HG03139 (cell line): ENCODE measurements around the gene SAPCD1.

Source experiments
- ATAC-seq: cut with Tn5 transposase; IDR thresholded peaks from one replicate; pipeline ENCODE4 v1.9.1; 2021; ENCODE audit not compliant: unreplicated experiment

The SAPCD1 gene

DNA sequence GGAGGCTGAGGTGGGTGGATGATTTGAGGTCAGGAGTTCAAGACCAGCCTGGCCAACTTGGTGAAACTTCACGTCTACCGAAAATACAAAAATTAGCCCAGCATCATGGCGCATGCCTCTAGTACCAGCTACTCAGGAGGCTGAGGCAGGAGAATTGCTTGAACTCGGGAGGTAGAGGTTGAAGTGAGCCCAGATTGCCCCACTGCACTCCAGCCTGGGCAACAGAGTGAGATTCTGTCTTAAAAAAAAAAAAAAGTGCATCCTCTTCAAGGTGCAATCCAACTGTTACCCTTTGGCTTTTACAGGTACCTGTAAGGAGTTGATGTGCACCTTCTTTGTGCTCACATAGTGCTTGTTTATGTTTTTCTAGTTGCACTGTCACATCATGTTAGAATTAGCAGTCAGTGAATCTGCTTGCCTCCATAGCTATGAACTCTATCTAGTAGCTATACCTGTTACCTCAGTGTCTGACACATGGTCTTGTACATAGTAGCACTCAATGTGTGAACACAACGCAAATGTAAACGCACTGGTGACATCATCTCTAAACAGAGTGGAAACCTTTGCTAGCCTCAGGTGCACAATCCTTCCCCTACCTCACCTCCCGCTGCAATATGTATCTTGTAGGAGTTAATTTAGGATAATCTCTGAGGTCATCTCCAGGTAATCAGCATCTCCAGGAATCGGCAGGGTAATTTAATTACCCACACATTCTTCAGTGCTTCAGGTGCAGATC, 13.0 kb upstream of the SAPCD1 start:
- ATAC-seq: no peak

GRCh38 chr6:31750411-31751022, 11.9 kb upstream of the SAPCD1 start:
- no peak for ATAC-seq

DNA sequence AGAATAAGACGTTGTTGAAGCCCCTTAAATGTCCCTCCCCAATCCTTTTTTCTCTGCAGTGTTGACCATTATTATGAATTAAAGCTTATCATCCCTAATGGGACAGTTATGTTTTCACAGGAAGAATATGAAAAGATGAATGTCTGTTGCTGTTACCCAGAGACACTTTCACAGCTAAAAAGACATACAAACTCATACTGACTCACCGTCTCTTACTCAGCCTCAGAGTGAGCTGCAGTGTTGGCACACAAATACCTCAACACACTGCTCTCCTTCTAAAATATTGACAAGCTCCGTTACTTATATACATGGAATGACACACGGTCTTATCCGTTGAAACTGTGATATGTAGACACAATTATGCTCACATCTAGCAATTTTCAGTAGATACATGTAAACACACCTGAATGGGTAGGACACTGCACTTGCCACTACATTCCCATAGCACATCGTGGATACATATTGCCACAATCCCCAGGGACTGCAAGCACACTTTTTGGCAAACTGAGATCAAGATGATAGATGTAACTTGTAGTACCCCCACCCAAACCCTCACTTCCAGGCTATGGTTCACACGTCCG, 9.6 kb upstream of the SAPCD1 start:
- no peak for ATAC-seq

DNA sequence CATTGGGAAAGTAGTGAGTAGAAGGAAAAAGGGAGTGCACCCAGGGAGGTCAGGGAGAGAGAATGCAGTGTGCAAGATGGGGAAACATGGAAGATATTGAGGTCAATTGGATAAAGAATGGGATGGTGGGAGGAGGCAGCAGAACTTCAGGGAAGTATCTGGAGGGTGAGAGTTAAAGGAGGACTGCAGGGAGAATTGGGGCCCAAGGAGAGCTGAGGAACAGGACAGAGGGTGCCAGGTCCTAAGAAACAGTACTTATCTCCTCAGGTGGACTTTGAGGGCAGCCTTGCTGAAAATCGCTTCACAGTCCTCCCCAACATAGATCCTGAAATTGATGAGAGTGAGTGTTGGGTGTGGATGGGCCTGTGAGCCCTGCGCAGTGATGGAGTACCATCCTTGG, 4.2 kb upstream of the SAPCD1 start:
- ATAC-seq: no peak

GRCh38 chr6:31760790-31761189, 1.7 kb upstream of the SAPCD1 start:
- no peak for ATAC-seq

GRCh38 chr6:31761343-31761742, 1.1 kb upstream of the SAPCD1 start:
- no peak for ATAC-seq

DNA sequence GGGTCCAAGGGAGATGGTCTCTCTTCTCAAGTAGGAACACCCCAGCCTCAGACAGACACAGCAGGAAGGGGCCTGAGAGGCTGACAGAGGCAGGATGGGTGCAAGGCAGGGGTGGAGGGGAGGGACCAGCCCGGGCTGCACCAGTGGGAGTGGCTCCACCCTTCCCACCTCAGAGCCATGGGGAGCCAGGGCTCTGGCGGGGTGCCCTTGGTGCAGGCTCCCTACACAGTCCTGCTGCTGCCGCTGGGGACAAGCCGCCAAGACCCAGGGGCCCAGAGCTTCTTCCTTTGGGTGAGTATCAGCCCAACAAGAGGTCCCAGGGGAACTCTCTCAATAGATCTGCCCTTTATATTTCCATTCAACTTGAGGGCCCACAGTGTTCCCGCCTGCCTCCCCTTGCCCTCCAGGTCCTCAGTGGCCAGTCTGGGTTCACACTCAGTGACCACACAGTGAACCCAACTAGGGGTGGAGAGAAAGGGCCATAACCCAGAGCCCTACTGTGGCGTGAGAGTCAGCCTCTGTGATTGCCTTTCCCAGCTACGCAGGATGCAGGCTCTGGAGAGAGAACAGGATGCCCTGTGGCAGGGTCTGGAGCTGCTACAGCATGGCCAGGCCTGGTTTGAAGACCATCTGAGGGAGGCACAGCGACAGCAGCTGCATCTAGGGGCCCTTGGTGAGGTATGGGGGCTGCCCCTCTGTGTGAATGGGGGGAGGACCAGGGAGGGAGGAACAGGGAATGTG, 592 bp downstream of the SAPCD1 start:
- ATAC-seq: no peak

- no peak for ATAC-seq
Observed at GRCh38 chr6:31763619-31763940, 1.1 kb downstream of the SAPCD1 start.

DNA sequence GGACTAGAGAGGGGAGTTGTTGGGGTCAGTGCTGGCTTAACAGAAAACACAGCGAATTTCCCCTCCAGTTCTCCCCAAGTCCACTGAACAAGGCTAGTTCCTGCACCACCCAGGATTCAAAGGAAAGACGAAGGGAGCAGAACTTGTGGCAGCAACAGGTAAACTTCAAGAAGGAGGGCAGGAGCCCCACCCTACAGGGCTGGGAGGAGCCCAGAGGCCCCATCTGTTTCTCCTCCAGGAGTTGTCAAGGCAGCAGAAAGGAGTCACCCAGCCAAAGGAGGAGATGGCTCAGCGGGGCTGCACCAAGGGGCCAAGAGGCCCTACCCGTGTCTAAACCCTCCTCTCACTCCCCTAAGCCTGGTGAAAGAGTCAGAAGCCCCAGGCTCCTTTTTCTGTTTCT, 1.7 kb downstream of the SAPCD1 start:
- no peak for ATAC-seq

GRCh38 chr6:31765559-31765909, 3.1 kb downstream of the SAPCD1 start:
- ATAC-seq: no peak

DNA sequence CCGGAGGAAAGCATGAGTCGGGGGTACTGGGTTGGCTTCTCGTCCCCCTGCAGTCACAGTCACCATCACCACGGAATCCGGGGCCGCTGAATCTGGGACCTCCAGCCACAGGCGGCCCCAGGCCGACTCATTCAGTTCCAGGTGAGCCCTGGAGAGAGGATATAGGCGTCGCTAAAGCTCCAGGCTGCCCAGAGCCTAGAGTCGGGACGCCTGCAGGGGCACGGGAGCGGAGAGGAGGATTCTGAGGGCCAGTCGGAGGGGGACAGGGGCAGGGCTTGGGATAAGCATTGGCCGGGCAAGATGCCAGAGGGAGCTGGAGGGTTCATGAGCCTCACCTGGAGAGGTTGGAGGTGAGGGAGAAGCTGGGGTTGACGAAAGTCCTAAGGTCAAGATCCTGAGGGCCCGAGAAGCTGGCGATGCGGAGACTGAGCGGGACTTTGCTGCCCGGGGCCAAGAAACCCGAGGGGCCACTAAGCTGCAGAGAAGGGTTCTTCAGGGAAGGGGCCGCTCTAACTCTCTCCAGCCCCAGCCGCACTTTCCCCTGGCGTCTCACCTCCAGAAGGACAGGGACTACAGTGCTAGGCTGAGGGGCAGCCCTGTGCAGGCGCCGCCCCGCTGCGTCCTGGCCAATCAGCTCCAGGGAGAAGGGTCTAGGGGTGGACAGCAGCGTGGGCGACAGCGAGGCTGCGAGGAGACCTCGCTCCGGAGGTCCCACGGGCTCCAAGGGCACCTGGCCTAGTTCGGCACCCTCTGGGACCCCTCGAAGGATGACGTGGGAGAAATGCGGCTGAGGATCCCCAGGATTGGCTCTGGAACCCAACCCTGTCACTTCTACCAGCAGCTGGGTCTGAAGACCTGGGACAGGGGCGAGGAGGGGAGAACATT, 3.7 kb downstream of the SAPCD1 start:
- no peak for ATAC-seq

DNA sequence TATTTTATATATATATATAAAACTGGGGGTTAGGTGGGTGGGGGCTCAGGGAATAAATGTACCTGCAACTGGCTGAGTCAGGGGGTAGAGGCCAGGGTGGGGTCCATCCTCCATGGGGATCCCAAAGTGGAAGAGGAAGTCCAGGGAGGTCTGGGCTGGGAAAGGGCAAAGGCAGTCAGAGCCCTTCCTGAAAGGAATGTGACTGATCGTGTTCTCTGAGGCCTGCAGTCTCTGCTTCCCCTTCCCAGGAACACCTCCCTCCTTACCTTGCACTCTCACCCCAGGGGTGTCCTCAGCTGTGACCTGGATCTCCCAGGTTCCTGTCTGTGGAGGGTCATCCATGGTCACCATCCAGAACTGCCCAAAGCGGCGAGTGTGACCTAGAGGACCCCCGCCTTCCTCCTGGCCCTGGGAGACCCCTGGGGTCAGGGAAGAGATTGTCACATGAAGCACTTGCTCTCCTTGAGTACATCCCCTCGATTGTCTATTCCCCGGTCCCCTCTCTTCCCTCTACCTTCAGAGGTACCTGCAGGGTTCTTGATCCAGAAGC, 4.7 kb downstream of the SAPCD1 start:
- ATAC-seq: no peak

- no peak for ATAC-seq
Observed at GRCh38 chr6:31768363-31769257, 6.2 kb downstream of the SAPCD1 start.

DNA sequence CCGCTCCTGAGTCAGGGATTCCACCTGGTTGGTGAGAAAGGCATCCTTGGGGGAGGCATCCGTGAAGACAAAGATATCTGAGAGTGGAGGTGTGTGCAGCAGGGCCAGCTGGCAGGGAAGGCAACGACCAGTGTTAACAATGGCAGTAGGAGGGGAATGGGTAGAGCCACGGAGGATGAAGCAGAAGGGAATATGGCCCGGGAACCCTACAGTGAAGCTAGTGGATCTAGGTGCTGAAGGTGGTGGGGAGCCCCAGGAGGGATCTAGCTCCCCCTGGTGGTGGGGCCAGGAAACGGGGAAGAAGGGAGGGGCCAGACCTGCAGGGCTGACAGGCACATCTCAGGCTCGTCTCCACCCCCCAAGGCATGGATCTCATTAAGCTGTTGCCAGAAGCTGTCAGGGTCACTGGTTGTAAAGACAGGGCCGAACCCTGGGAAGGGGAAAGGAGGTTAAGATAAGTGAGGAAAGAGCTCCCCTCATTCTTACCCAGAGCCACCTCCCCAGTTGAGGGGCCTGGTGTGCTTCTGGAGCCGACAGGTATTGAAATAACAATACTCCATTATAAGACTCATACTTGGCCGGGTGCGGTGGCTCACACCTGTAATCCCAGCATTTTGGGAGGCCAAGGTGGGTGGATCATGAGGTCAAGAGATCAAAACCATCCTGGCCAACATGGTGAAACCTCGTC, 7.4 kb downstream of the SAPCD1 start:
- ATAC-seq: no peak

- ATAC-seq: no peak
Observed at GRCh38 chr6:31770860-31771259, 8.4 kb downstream of the SAPCD1 start.

- ATAC-seq: no peak
Observed at GRCh38 chr6:31771992-31772358, 9.5 kb downstream of the SAPCD1 start.

GRCh38 chr6:31775184-31775583, 12.7 kb downstream of the SAPCD1 start:
- ATAC-seq: no peak

GRCh38 chr6:31775633-31776484, 13.4 kb downstream of the SAPCD1 start:
- ATAC-seq: no peak
